T-helper 1 cell treated with Interleukin-12 subunit alpha and Interleukin-12 subunit beta and Interleukin-4 antibody, amounts not matched to agents 30 ng/mL and 1 ng/mL, for 36 hours (primary cell): Measurements from ENCODE around the gene TOMM20. TPM values are rescaled to one million over a fixed set of nuclear protein-coding genes. Genes with fewer than 3 reads are reported as not detected.
"Not testable (repeated sequence)": the region's sequence is repeated elsewhere in the genome, so short reads cannot be mapped to it uniquely, and the experiment has no call there.

Experiments
- intact Hi-C: fragments of 100-400 bp; cut with micrococcal nuclease; formaldehyde crosslinking; loops from one replicate; pipeline ENCODE4 v1.15.1; 2024
- total RNA-seq: library from RNA; stranded (reverse); gene quantifications from 2 replicates; pipeline ENCODE4 v1.2.3, GENCODE V29; 2022

The TOMM20 gene
- 75.8 and 83.9 TPM in 2 replicates for total RNA-seq

GRCh38 chr1:235128456-235129328, at the start of gene TOMM20:
Gene TOMM20, minus strand, starts transcription at chr1:235128837. Its CDS starts 122 bp downstream, at chr1:235128715.
- intact Hi-C loops, result loop anchor here (1.0 kb wide), 10 partner anchors 23 to 871 kb away; partner anchors contain the start of genes ARID4B, COA6, GGPS1 and RBM34

GRCh38 chr1:235176486-235176885, 47.8 kb upstream of the TOMM20 start:
- intact Hi-C loops, result no loop called here

- intact Hi-C loops, result no loop called here
Measured at GRCh38 chr1:235169986-235170385, 41.3 kb upstream of the TOMM20 start.

GRCh38 chr1:235168375-235168774, 39.7 kb upstream of the TOMM20 start:
- intact Hi-C loops, result no loop called here

- intact Hi-C loops, result loop anchor here (1.0 to 5.0 kb wide), 12 partner anchors 34 to 789 kb away; partner anchors contain the start of genes ARID4B, COA6, GGPS1 and IRF2BP2
Measured at GRCh38 chr1:235161685-235162327, 33.2 kb upstream of the TOMM20 start.

GRCh38 chr1:235160957-235161684, 32.5 kb upstream of the TOMM20 start, which contains the start of gene RBM34:
Gene RBM34, minus strand, starts transcription at chr1:235161250. Its CDS starts 24 bp downstream, at chr1:235161226.
- intact Hi-C loops, result loop anchor here (1.0 to 5.0 kb wide), 13 partner anchors 33 to 788 kb away; partner anchors contain the start of genes ARID4B, COA6, GGPS1 and IRF2BP2

GRCh38 chr1:235160383-235160956, 31.8 kb upstream of the TOMM20 start:
- intact Hi-C loops, result loop anchor here (1.0 to 5.0 kb wide), 5 partner anchors 47 to 674 kb away; partner anchors contain the start of gene IRF2BP2

GRCh38 chr1:235159930-235160329, 31.3 kb upstream of the TOMM20 start:
- intact Hi-C loops, result loop anchor here (1.0 to 5.0 kb wide), 5 partner anchors 47 to 673 kb away; partner anchors contain the start of gene IRF2BP2

GRCh38 chr1:235159284-235159683, 30.6 kb upstream of the TOMM20 start:
- intact Hi-C loops, result not testable (repeated sequence)

- intact Hi-C loops, result no loop called here
Measured at GRCh38 chr1:235158680-235159079, 30.0 kb upstream of the TOMM20 start.

- intact Hi-C loops, result no loop called here
Measured at GRCh38 chr1:235157150-235157549, 28.5 kb upstream of the TOMM20 start.

- intact Hi-C loops, result no loop called here
Measured at GRCh38 chr1:235156740-235157139, 28.1 kb upstream of the TOMM20 start.

GRCh38 chr1:235156265-235156664, 27.6 kb upstream of the TOMM20 start:
- intact Hi-C loops, result no loop called here

GRCh38 chr1:235152235-235152634, 23.6 kb upstream of the TOMM20 start:
- intact Hi-C loops, result no loop called here

- intact Hi-C loops, result no loop called here
Measured at GRCh38 chr1:235151033-235151432, 22.4 kb upstream of the TOMM20 start.

- intact Hi-C loops, result no loop called here
Measured at GRCh38 chr1:235149824-235150223, 21.2 kb upstream of the TOMM20 start.

GRCh38 chr1:235147269-235147668, 18.6 kb upstream of the TOMM20 start:
- intact Hi-C loops, result no loop called here

GRCh38 chr1:235145639-235146038, 17.0 kb upstream of the TOMM20 start:
- intact Hi-C loops, result no loop called here

GRCh38 chr1:235142991-235143390, 14.4 kb upstream of the TOMM20 start:
- intact Hi-C loops, result no loop called here

GRCh38 chr1:235139315-235139714, 10.7 kb upstream of the TOMM20 start:
- intact Hi-C loops, result no loop called here

- intact Hi-C loops, result no loop called here
Measured at GRCh38 chr1:235138821-235139220, 10.2 kb upstream of the TOMM20 start.
